Measurements from ENCODE around the gene TSEN34.
"Not testable (repeated sequence)": the region's sequence is repeated elsewhere in the genome, so short reads cannot be mapped to it uniquely, and the experiment has no call there.

Gene TSEN34

DNA sequence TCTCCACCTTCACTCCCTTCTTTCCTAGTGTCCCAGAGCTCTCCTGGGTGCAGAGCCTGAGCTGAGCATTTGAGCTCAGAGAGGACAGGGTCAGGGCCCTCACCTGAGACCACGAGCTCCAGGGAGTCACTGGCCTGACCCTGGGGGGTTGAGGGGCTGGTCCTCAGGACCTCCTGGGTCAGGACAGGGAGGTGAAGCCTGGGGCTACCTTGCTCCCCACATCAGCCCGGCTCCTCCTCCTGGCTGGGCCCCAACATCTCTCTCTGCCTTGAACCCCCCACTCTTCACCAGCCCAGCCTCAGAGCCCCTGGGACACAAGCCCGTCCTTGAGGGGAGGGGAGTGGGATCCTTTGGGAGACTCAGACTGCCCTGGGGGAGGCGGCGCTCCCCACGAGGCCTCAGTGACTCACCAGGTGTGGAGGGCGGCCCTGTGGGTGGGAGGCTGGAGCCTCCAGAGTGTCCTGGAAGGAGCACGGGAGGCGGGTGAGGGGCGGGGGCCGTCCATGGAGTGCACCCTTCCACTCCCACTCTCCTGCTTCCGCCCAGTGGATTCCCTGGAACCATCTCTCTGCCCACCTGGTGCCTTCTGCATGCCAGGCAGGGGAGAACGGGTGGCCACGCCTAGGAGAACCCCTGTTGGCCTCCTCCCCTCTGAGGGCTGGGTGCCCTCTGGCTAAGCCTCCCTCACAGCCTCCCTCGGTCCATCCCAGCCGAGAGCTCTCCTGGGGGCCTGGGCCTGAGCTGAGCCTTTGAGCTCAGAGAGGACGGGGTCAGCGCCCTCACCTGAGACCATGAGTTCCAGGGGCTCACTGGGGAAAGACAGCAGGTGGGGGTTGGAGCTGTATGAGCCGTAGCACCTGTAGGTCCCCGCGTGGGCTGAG lies 48.6 kb downstream of the TSEN34 start:
- DNase-seq (ENCODE audit: low spot score), result not testable (repeated sequence)

- not testable (repeated sequence) for DNase-seq (ENCODE audit: low spot score)
These were observed 49.5 kb downstream of the TSEN34 start for GRCh38 chr19:54240372-54241336.

DNA sequence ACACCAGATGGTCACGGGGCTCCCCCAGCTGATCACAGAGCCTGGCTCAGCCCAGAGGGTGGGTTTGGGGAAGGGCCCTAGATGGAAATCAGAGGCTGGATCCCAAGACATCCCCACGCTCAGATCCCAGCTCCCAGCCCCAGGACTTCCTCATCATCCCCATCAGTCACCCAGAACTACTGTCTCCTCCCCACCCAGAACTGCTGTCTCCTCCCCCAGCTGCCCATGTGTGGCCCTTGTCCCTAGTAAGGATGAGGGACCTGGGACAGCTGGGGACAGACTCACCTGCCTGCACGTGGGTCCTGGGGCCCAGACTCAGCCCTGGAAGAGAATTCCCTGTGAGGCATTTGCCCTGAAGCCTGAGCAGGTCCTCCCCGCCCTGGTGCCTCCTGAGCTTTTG lies 51.1 kb downstream of the TSEN34 start:
- DNase-seq (ENCODE audit: low spot score), result not testable (repeated sequence)

GRCh38 chr19:54242646-54243045 lies 51.5 kb downstream of the TSEN34 start, which contains the start of gene LILRA6:
Gene LILRA6, minus strand, starts transcription at chr19:54242790.
- DNase-seq (ENCODE audit: low spot score), result not testable (repeated sequence)

DNA sequence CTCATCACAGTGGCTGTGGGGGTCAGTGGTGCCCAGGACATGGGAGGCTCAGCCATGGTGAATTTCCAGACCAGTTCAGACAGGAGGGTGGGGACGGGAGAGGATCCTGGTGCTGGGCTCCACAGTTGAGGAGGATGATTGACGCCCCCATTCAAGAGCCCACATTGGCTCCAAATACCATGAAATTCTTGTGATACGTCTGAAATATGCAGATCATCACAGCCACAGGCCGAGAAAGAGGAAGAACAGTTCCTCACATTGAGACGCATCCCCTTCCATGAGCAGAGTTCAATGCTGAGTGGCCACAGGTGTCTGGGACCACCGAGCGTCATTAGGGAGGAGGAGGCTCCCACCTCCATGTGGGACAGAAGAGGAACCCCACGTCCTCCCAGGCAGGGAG lies 52.7 kb downstream of the TSEN34 start:
- not testable (repeated sequence) for DNase-seq (ENCODE audit: low spot score)

All from SK-N-DZ (cell line).